ENCODE data around the gene SLC4A7. TPM values are rescaled to one million over a fixed set of nuclear protein-coding genes. Genes with fewer than 3 reads are reported as not detected.
A peak's percentile ranks its signal among the peaks of the same experiment; 100 is the strongest.

SLC4A7 gene
- total RNA-seq, 1 donor from 2014 or later = 11.0 TPM

- DNase-seq (ENCODE audit: low spot score in 2 of 2) = no peak
- Histone ChIP-seq H3K4me3 (no peak overlapping the region), H3K9me3 (no peaks in the 10 kb centered on the region), H3K27me3 (no peaks in the 10 kb centered on the region), H3K36me3 (no peaks in the 10 kb centered on the region), H3K4me1 (no peaks in the 10 kb centered on the region), H3K27ac (no peak overlapping the region)
- intact Hi-C loops (cut with DNase I) = no loop called here
- TF ChIP-seq CTCF (IDR thresholded peaks at IDR 0.05) = no peak
Measured at GRCh38 chr3:27360113-27361078, 123.8 kb downstream of the SLC4A7 start.

- intact Hi-C loops (cut with DNase I) = no loop called here
- no peak for TF ChIP-seq CTCF (IDR thresholded peaks at IDR 0.05)
- H3K27ac ChIP-seq = no peak overlapping the region
Measured at GRCh38 chr3:27358372-27358771, 125.8 kb downstream of the SLC4A7 start.

GRCh38 chr3:27357665-27358258 is 126.4 kb downstream of the SLC4A7 start:
- Histone ChIP-seq H3K27me3 (no peaks in the 10 kb centered on the region), H3K4me3 (no peak overlapping the region), H3K9me3 (no peaks in the 10 kb centered on the region), H3K27ac (no peak overlapping the region), H3K4me1 (no peaks in the 10 kb centered on the region), H3K36me3 (no peaks in the 10 kb centered on the region)
- DNase-seq (ENCODE audit: low spot score in 2 of 2) = no peak
- peak; percentile 34 to 50 (median 44) for TF ChIP-seq CTCF (IDR thresholded peaks at IDR 0.05)
- intact Hi-C loops (cut with DNase I) = no loop called here

More at GRCh38 chr3:27358372-27358771, 125.8 kb downstream of the SLC4A7 start:
- no peak overlapping the region for H3K4me3 ChIP-seq
- no peaks in the 10 kb centered on the region for H3K4me1 ChIP-seq
- no peaks in the 10 kb centered on the region for H3K36me3 ChIP-seq
- no peaks in the 10 kb centered on the region for H3K9me3 ChIP-seq
- H3K27me3 ChIP-seq = no peaks in the 10 kb centered on the region
- no peak for DNase-seq (ENCODE audit: low spot score in 2 of 2)

GRCh38 chr3:27356976-27357375 is 127.2 kb downstream of the SLC4A7 start:
- DNase-seq (ENCODE audit: low spot score in 2 of 2) = no peak
- no peaks in the 10 kb centered on the region for H3K36me3 ChIP-seq

GRCh38 chr3:27354588-27355203 is 129.5 kb downstream of the SLC4A7 start:
- DNase-seq (ENCODE audit: low spot score in 2 of 2) = no peak
- Histone ChIP-seq H3K27me3 (no peaks in the 10 kb centered on the region), H3K4me1 (no peaks in the 10 kb centered on the region), H3K27ac (no peak overlapping the region), H3K36me3 (no peaks in the 10 kb centered on the region), H3K9me3 (no peaks in the 10 kb centered on the region), H3K4me3 (no peak overlapping the region)
- intact Hi-C loops (cut with DNase I) = no loop called here
- TF ChIP-seq CTCF (IDR thresholded peaks at IDR 0.05) = no peak

More at GRCh38 chr3:27356976-27357375, 127.2 kb downstream of the SLC4A7 start:
- intact Hi-C loops (cut with DNase I) = no loop called here
- H3K4me1 ChIP-seq = no peaks in the 10 kb centered on the region
- H3K9me3 ChIP-seq = no peaks in the 10 kb centered on the region
- H3K4me3 ChIP-seq = no peak overlapping the region
- no peaks in the 10 kb centered on the region for H3K27me3 ChIP-seq
- no peak for TF ChIP-seq CTCF (IDR thresholded peaks at IDR 0.05)
- H3K27ac ChIP-seq = no peak overlapping the region

Measured in ascending aorta (tissue), 2 donors.